HCT116 (cell line): Measurements from ENCODE around the gene EXOSC3. TPM values are rescaled to one million over a fixed set of nuclear protein-coding genes. Genes with fewer than 3 reads are reported as not detected.

Experiments used
- total RNA-seq: library from RNA; stranded (reverse); gene quantifications from one replicate; pipeline ENCODE4 v1.2.1, GENCODE V29; 2021; ENCODE audit not compliant: unreplicated experiment

Gene EXOSC3
- total RNA-seq, 1 experiment from 2014 or later, result 79.6 TPM

Other genes with a start within 250 kb of the EXOSC3 start
- gene FBXO10, start 208.7 kb downstream of the EXOSC3 start, total RNA-seq, result 5.3 TPM
- 161 TPM for gene TOMM5, start 192.5 kb downstream of the EXOSC3 start, total RNA-seq
- gene FRMPD1, start 134.1 kb downstream of the EXOSC3 start, total RNA-seq, result 0.52 TPM
- 5.5 TPM for gene TRMT10B, start 31.3 kb downstream of the EXOSC3 start, total RNA-seq
- 20.6 TPM for gene DCAF10, start 15.7 kb upstream of the EXOSC3 start, total RNA-seq
- 27.3 TPM for gene SLC25A51, start 119.1 kb upstream of the EXOSC3 start, total RNA-seq